HepG2 (cell line): Measurements from ENCODE around the gene AQP5. TPM values are rescaled to one million over a fixed set of nuclear protein-coding genes. Genes with fewer than 3 reads are reported as not detected.

Source experiments
- ATAC-seq: fragments of 200-7000 bp; cut with Tn5 transposase; 3 replicates; pipeline ENCODE4 v1.9.1; 2020; ENCODE audit warnings: mild to moderate bottlenecking, moderate library complexity
- BruUV-seq: library from RNA; stranded (reverse); fragments of 400-500 nt; replicated peaks from 2 replicates; lab custom pipeline; 2021; lab: Mats Ljungman, UMichigan
- CTCF ChIA-PET: fragments of 300-600 bp; formaldehyde crosslinking; extraction: SDS; loops from one replicate; lab custom pipeline; 2021; ENCODE audit warnings: low total read pairs, inconsistent platforms, low intra/inter-chr PET ratio; lab: Yijun Ruan, JAX
- POLR2A ChIA-PET: fragments of 350-600 bp; sonication (Branson Sonifier 250); formaldehyde crosslinking; loops from one replicate; lab custom pipeline; 2020; ENCODE audit warnings: antibody characterized with exemption, inconsistent platforms; lab: Yijun Ruan, JAX
- DNase-seq: peaks from one replicate; pipeline ENCODE4 v3.0.0-alpha.2; 2015; ENCODE audit warnings: low spot score
- FAIRE-seq: peaks from 3 replicates; lab custom pipeline; 2011; peaks lifted over from hg19 to GRCh38; lab: Jason Lieb, UNC
- H2AFZ ChIP-seq: one replicate; pipeline ENCODE4 v1.6.1; 2011; ENCODE audit warnings: low read length, inconsistent platforms
- H3K27ac ChIP-seq: fragments of 300-600 bp; 3 replicates; pipeline ENCODE4 v1.8.0; 2011; ENCODE audit warnings: mixed run types, mild to moderate bottlenecking, mixed read lengths, low read length, inconsistent platforms; ENCODE audit not compliant: insufficient read depth; ENCODE audit errors: extremely low read length
- H3K27me3 ChIP-seq, 2 experiments: fragments of 200-600 bp in 1 of 2; 2 replicates in 1 of 2; 3 replicates in 1 of 2; pipeline versions ENCODE4 v1.6.0 to v1.8.0; 2011; ENCODE audit warnings: low read length in 2 of 2, mild to moderate bottlenecking in 2 of 2, moderate library complexity in 2 of 2, inconsistent platforms in 1 of 2; ENCODE audit not compliant: insufficient read depth in 2 of 2, control insufficient read depth in 1 of 2
- H3K36me3 ChIP-seq, 2 experiments: fragments of 200-600 bp in 1 of 2; replicated peaks in 1 of 2; 2 replicates in 1 of 2; 3 replicates in 1 of 2; pipeline versions ENCODE4 v1.5.1 to v1.8.0; 2011; ENCODE audit warnings: low read length in 2 of 2, inconsistent platforms in 1 of 2; ENCODE audit not compliant: insufficient read depth in 2 of 2, control insufficient read depth in 1 of 2
- H3K4me1 ChIP-seq: 2 replicates; pipeline ENCODE4 v1.5.1; 2012; ENCODE audit warnings: low read length, inconsistent platforms; ENCODE audit not compliant: insufficient read depth
- H3K4me2 ChIP-seq: 2 replicates; pipeline ENCODE4 v1.6.0; 2011; ENCODE audit warnings: low read depth, low read length, inconsistent platforms
- H3K4me3 ChIP-seq, 3 experiments: fragments of 200-600 bp in 1 of 3; sonication (generic), shearing (Covaris generic) in 1 of 3; replicated peaks in 1 of 3; 2 replicates each; pipeline ENCODE4 v1.5.1; 2011 to 2016; ENCODE audit warnings: low read length in 3 of 3, inconsistent platforms in 2 of 3, low read depth in 2 of 3, mild to moderate bottlenecking in 2 of 3, control low read depth in 1 of 3, mixed read lengths in 1 of 3; ENCODE audit not compliant: insufficient read depth in 1 of 3
- H3K79me2 ChIP-seq: one replicate; pipeline ENCODE4 v1.6.1; 2011; ENCODE audit warnings: low read length, inconsistent platforms; ENCODE audit not compliant: insufficient read depth
- H3K9ac ChIP-seq: 2 replicates; pipeline ENCODE4 v1.6.0; 2011; ENCODE audit warnings: mild to moderate bottlenecking, low read depth, low read length, inconsistent platforms; ENCODE audit not compliant: insufficient read depth
- H3K9me3 ChIP-seq: 2 replicates; pipeline ENCODE4 v1.5.1; 2012; ENCODE audit warnings: mild to moderate bottlenecking, low read length
- H4K20me1 ChIP-seq: 2 replicates; pipeline ENCODE4 v1.6.0; 2011; ENCODE audit warnings: inconsistent platforms, mild to moderate bottlenecking, low read length, moderate library complexity; ENCODE audit not compliant: insufficient read depth
- CEBPB ChIP-seq: IDR thresholded peaks from 2 replicates; pipeline ENCODE4 v1.6.1; 2011; ENCODE audit warnings: low read depth, low read length, improper control_type of control experiment, borderline replicate concordance
- CREBL2 ChIP-seq: sonication (generic); formaldehyde crosslinking; IDR thresholded peaks from 2 replicates; pipeline ENCODE4 v1.8.1; 2023; ENCODE audit warnings: missing genetic modification reagents, mild to moderate bottlenecking, borderline replicate concordance
- LBX2 ChIP-seq: sonication (generic); formaldehyde crosslinking; IDR thresholded peaks from 2 replicates; pipeline ENCODE4 v1.5.0; 2020; ENCODE audit warnings: missing genetic modification reagents, mild to moderate bottlenecking, borderline replicate concordance
- STAT5B ChIP-seq: sonication (generic); formaldehyde crosslinking; IDR thresholded peaks from 2 replicates; pipeline ENCODE4 v1.4.0; 2020; ENCODE audit warnings: missing genetic modification reagents
- TOPORS ChIP-seq: sonication (generic); formaldehyde crosslinking; IDR thresholded peaks from 2 replicates; pipeline ENCODE4 v1.8.0; 2023; ENCODE audit warnings: mild to moderate bottlenecking, missing genetic modification reagents
- ZNF850 ChIP-seq: sonication (generic); formaldehyde crosslinking; conservative IDR thresholded peaks from 2 replicates; pipeline ENCODE4 v1.9.0; 2021; ENCODE audit warnings: mild to moderate bottlenecking, missing genetic modification reagents
- WGBS: methylation state at CpG from one replicate; pipeline ENCODE4 v1.1.6; 2017; ENCODE audit warnings: low lambda C conversion rate; 5-methylcytosine and 5-hydroxymethylcytosine counted together
- in situ Hi-C: cut with HindIII; loops from 2 replicates; pipeline ENCODE4 v1.10.0; 2017; ENCODE audit warnings: low pct_unique_long_range_greater_than_20kb; ENCODE audit not compliant: extremely low pct_ligation_motif_present
- intact Hi-C: fragments of 100-400 bp; cut with micrococcal nuclease; formaldehyde crosslinking; loops from one replicate; pipeline ENCODE4 v1.10.0; 2022; ENCODE audit not compliant: unreplicated experiment
- polyA plus RNA-seq, 8 experiments: library from polyadenylated mRNA; depleted of rRNA in 3 of 8; stranded (reverse) in 7 of 8; unstranded in 1 of 8; fragments of >200 nt; fragmentation: Illumina TruSeq in 4 of 8; extraction: Trizol in 4 of 8; gene quantifications; 2 replicates each; pipeline versions ENCODE4 v1.2.1 to v1.2.3, GENCODE V29; 2011 to 2016; ENCODE audit warnings: low read depth in 4 of 8, missing spikeins in 1 of 8, mixed read lengths in 1 of 8; ENCODE audit not compliant: insufficient read depth in 1 of 8
- total RNA-seq, 5 experiments: library from RNA; depleted of rRNA; stranded (reverse); fragments of >200 nt; fragmentation: Illumina TruSeq; extraction: Trizol; gene quantifications; 2 replicates each; pipeline ENCODE4 v1.2.3, GENCODE V29; 2016; ENCODE audit warnings: low read depth in 1 of 5

AQP5 gene
- total and polyA plus RNA-seq, 2 of the 13 experiments (the other 11 are each of a cell fraction or from before 2014, with no cell fraction given): not detected

- TF ChIP-seq CEBPB (peak; percentile 15; the same call in 1 of the 2 replicates), STAT5B (no peak), ZNF850 (CRISPR knock-in tag) (no peak), CREBL2 (CRISPR knock-in tag) (no peak), TOPORS (CRISPR knock-in tag) (no peak), LBX2 (CRISPR knock-in tag) (no peak)
- no peak overlapping the region for H3K27ac ChIP-seq
- FAIRE-seq (no peak), ATAC-seq (no peak), DNase-seq (no peak)
- H3K4me1 ChIP-seq: peaks cover 66% of the 10 kb centered on the region
- no peaks in the 10 kb centered on the region for H3K79me2 ChIP-seq
- intact Hi-C loops (loop anchor here (5.0 kb wide), 1 partner anchor 40 kb away; no protein-coding TSS in a partner anchor), in situ Hi-C loops (no loop called here)
- WGBS: 88% methylated on average over 6 of the region's 7 CpGs
- H3K27me3 ChIP-seq: no peaks in the 10 kb centered on the region
- no peaks in the 10 kb centered on the region for H4K20me1 ChIP-seq
- H2AFZ ChIP-seq: no peak overlapping the region
- no peaks in the 10 kb centered on the region for H3K9me3 ChIP-seq
- no peak overlapping the region for H3K4me2 ChIP-seq
- H3K4me3 ChIP-seq: no peak overlapping the region
- no peak overlapping the region for H3K9ac ChIP-seq
- H3K36me3 ChIP-seq: no peaks in the 10 kb centered on the region
- ChIA-PET POLR2A (interaction anchor here (1.6 kb wide), 1 partner anchor 8 kb away, joined by 4 read pairs; no protein-coding TSS in a partner anchor), CTCF (no interaction called here)
- BruUV-seq: no TSS peak
Observed at GRCh38 chr12:49982246-49983087, 20.8 kb downstream of the AQP5 start.
